Neural progenitor cell (in vitro differentiated cells): ENCODE data around the gene TLE5. TPM values are rescaled to one million over a fixed set of nuclear protein-coding genes. Genes with fewer than 3 reads are reported as not detected.
A peak's percentile ranks its signal among the peaks of the same experiment; 100 is the strongest.
"Not testable (repeated sequence)": the region's sequence is repeated elsewhere in the genome, so short reads cannot be mapped to it uniquely, and the experiment has no call there.

ENCODE experiments used
- DNase-seq: peaks from one replicate; pipeline ENCODE4 v3.0.0-alpha.2; 2016; ENCODE audit warnings: low spot score
- H2AFZ ChIP-seq: fragments of 200-600 bp; sonication (generic); replicated peaks from 2 replicates; pipeline ENCODE4 v1.6.1; 2016; ENCODE audit warnings: antibody characterized with exemption
- H3F3A ChIP-seq: fragments of 200-600 bp; sonication (generic); 2 replicates; pipeline ENCODE4 v1.6.1; 2016; ENCODE audit warnings: antibody characterized with exemption, low read depth
- H3K27ac ChIP-seq: fragments of 200-600 bp; sonication (generic); 2 replicates; pipeline ENCODE4 v1.5.1; 2016; ENCODE audit warnings: mild to moderate bottlenecking
- H3K27me3 ChIP-seq: fragments of 200-600 bp; sonication (generic); 2 replicates; pipeline ENCODE4 v1.6.1; 2016; ENCODE audit warnings: mild to moderate bottlenecking, moderate library complexity
- H3K36me3 ChIP-seq: fragments of 200-600 bp; sonication (generic); 2 replicates; pipeline ENCODE4 v1.5.1; 2016
- H3K4me1 ChIP-seq: fragments of 200-600 bp; sonication (generic); 2 replicates; pipeline ENCODE4 v1.6.1; 2016; ENCODE audit warnings: mixed run types
- H3K4me2 ChIP-seq: fragments of 200-600 bp; sonication (generic); 2 replicates; pipeline ENCODE4 v1.6.1; 2016
- H3K4me3 ChIP-seq: fragments of 200-600 bp; sonication (generic); 2 replicates; pipeline ENCODE4 v1.5.1; 2016
- H3K79me2 ChIP-seq: fragments of 200-600 bp; sonication (generic); 2 replicates; pipeline ENCODE4 v1.6.1; 2016; ENCODE audit warnings: low read depth
- H3K9ac ChIP-seq: fragments of 200-600 bp; sonication (generic); 2 replicates; pipeline ENCODE4 v1.6.1; 2016
- H3K9me3 ChIP-seq: fragments of 200-600 bp; sonication (generic); 2 replicates; pipeline ENCODE4 v1.5.1; 2016; ENCODE audit warnings: low read depth
- H4K20me1 ChIP-seq: fragments of 200-600 bp; sonication (generic); 2 replicates; pipeline ENCODE4 v1.6.1; 2016; ENCODE audit warnings: low read depth
- H3K27ac Mint-ChIP-seq: 3 replicates; pipeline ENCODE4 v1.8.0; 2021; ENCODE audit warnings: mixed read lengths
- H3K27me3 Mint-ChIP-seq: 2 replicates; pipeline ENCODE4 v1.8.0; 2022; ENCODE audit warnings: low read depth, mild to moderate bottlenecking, inconsistent platforms, moderate library complexity, mixed read lengths; ENCODE audit not compliant: insufficient read depth
- H3K36me3 Mint-ChIP-seq: 3 replicates; pipeline ENCODE4 v1.8.0; 2021; ENCODE audit warnings: mixed read lengths
- H3K4me1 Mint-ChIP-seq: 3 replicates; pipeline ENCODE4 v1.8.0; 2021; ENCODE audit warnings: mixed read lengths
- H3K4me3 Mint-ChIP-seq: 3 replicates; pipeline ENCODE4 v1.8.0; 2021; ENCODE audit warnings: mild to moderate bottlenecking, moderate library complexity, mixed read lengths
- H3K9me3 Mint-ChIP-seq: 3 replicates; pipeline ENCODE4 v1.8.0; 2020; ENCODE audit warnings: mixed read lengths
- CTCF ChIP-seq: fragments of 200-600 bp; sonication (generic); IDR thresholded peaks from 2 replicates; pipeline ENCODE4 v1.5.1; 2017; ENCODE audit warnings: antibody characterized with exemption, mild to moderate bottlenecking
- EZH2 ChIP-seq: fragments of 200-600 bp; sonication (generic); IDR thresholded peaks from 2 replicates; pipeline ENCODE4 v1.6.1; 2017; ENCODE audit warnings: antibody characterized with exemption, mild to moderate bottlenecking, moderate library complexity
- EZH2phosphoT487 ChIP-seq: fragments of 200-600 bp; sonication (generic); IDR thresholded peaks from 2 replicates; pipeline ENCODE4 v1.6.1; 2017; ENCODE audit warnings: antibody characterized with exemption
- total RNA-seq: library from RNA; depleted of rRNA; stranded (reverse); fragments of >200 nt; gene quantifications from 2 replicates; pipeline ENCODE4 v1.2.3, GENCODE V29; 2015; ENCODE audit warnings: low replicate concordance

Gene TLE5
- total RNA-seq, 1 donor from 2014 or later = 54.6 TPM

GRCh38 chr19:3053780-3054179 lies 8.5 kb downstream of the TLE5 start:
- Histone ChIP-seq H3K27me3 (no peaks in the 10 kb centered on the region), H2AFZ (no peak overlapping the region), H3F3A (peaks cover 50% of the 10 kb centered on the region), H3K9ac (no peak overlapping the region), H3K27ac (no peak overlapping the region), H3K36me3 (no peaks in the 10 kb centered on the region), H4K20me1 (peaks cover 57% of the 10 kb centered on the region), H3K79me2 (no peaks in the 10 kb centered on the region), H3K4me3 (no peak overlapping the region), H3K9me3 (no peaks in the 10 kb centered on the region), H3K4me2 (no peak overlapping the region), H3K4me1 (peaks cover 24% of the 10 kb centered on the region)
- Mint-ChIP-seq H3K27ac (no peak overlapping the region), H3K9me3 (peaks cover 2% of the 10 kb centered on the region), H3K4me3 (no peak overlapping the region), H3K36me3 (peaks cover 13% of the 10 kb centered on the region), H3K4me1 (peaks cover 30% of the 10 kb centered on the region), H3K27me3 (peaks cover 14% of the 10 kb centered on the region)
- no peak for DNase-seq
- no peak for TF ChIP-seq EZH2
- no peak for TF ChIP-seq EZH2phosphoT487
- no peak for TF ChIP-seq CTCF

GRCh38 chr19:3053218-3053621 lies 9.1 kb downstream of the TLE5 start:
- no peak overlapping the region for H3K4me3 Mint-ChIP-seq
- DNase-seq = no peak
- H3K9ac ChIP-seq = no peak overlapping the region
- peaks cover 24% of the 10 kb centered on the region for H3K4me1 ChIP-seq
- H4K20me1 ChIP-seq = peaks cover 52% of the 10 kb centered on the region
- H2AFZ ChIP-seq = no peak overlapping the region
- H3K9me3 Mint-ChIP-seq = peaks cover 2% of the 10 kb centered on the region
- no peaks in the 10 kb centered on the region for H3K79me2 ChIP-seq
- H3K27ac Mint-ChIP-seq = no peak overlapping the region
- no peak overlapping the region for H3K4me3 ChIP-seq
- TF ChIP-seq CTCF = no peak
- no peak for TF ChIP-seq EZH2phosphoT487
- no peak for TF ChIP-seq EZH2
- H3K36me3 ChIP-seq = no peaks in the 10 kb centered on the region
- H3K4me2 ChIP-seq = no peak overlapping the region
- H3K27me3 ChIP-seq = peaks cover 2% of the 10 kb centered on the region
- peaks cover 45% of the 10 kb centered on the region for H3F3A ChIP-seq
- peaks cover 29% of the 10 kb centered on the region for H3K4me1 Mint-ChIP-seq
- H3K9me3 ChIP-seq = no peaks in the 10 kb centered on the region
- H3K27me3 Mint-ChIP-seq = peaks cover 14% of the 10 kb centered on the region
- no peak overlapping the region for H3K27ac ChIP-seq
- peaks cover 13% of the 10 kb centered on the region for H3K36me3 Mint-ChIP-seq

- not testable (repeated sequence) for H3K27me3 ChIP-seq, H3K36me3 ChIP-seq, H3K9ac ChIP-seq, H3K9me3 ChIP-seq, H3K79me2 ChIP-seq, H3K36me3 Mint-ChIP-seq, H3K27ac Mint-ChIP-seq, H3K4me2 ChIP-seq, H3K9me3 Mint-ChIP-seq, H3K27ac ChIP-seq, H3K4me3 Mint-ChIP-seq, DNase-seq, H2AFZ ChIP-seq, H3K4me3 ChIP-seq
- H3K4me1 Mint-ChIP-seq = peaks cover 23% of the 10 kb centered on the region
- peaks cover 16% of the 10 kb centered on the region for H3K4me1 ChIP-seq
- peaks cover 29% of the 10 kb centered on the region for H3K27me3 Mint-ChIP-seq
- peaks cover 29% of the 10 kb centered on the region for H4K20me1 ChIP-seq
- peaks cover 47% of the 10 kb centered on the region for H3F3A ChIP-seq
Observed at GRCh38 chr19:3050016-3050415, 12.3 kb downstream of the TLE5 start.

GRCh38 chr19:3049089-3049488 lies 13.2 kb downstream of the TLE5 start:
- Histone ChIP-seq H3K79me2 (no peaks in the 10 kb centered on the region), H3F3A (peaks cover 45% of the 10 kb centered on the region), H3K4me3 (no peak overlapping the region), H3K27ac (no peak overlapping the region), H2AFZ (no peak overlapping the region), H3K9ac (no peak overlapping the region), H3K4me2 (no peak overlapping the region), H3K4me1 (peaks cover 16% of the 10 kb centered on the region), H3K27me3 (peaks cover 3% of the 10 kb centered on the region), H3K36me3 (no peaks in the 10 kb centered on the region), H3K9me3 (no peaks in the 10 kb centered on the region), H4K20me1 (peaks cover 19% of the 10 kb centered on the region)
- no peaks in the 10 kb centered on the region for H3K36me3 Mint-ChIP-seq
- TF ChIP-seq CTCF (no peak), EZH2phosphoT487 (no peak), EZH2 (no peak)
- DNase-seq = no peak
- peaks cover 2% of the 10 kb centered on the region for H3K9me3 Mint-ChIP-seq
- peaks cover 16% of the 10 kb centered on the region for H3K4me1 Mint-ChIP-seq
- peak overlapping the region; percentile 77 for H3K4me3 Mint-ChIP-seq
- H3K27ac Mint-ChIP-seq = no peak overlapping the region
- H3K27me3 Mint-ChIP-seq = peaks cover 38% of the 10 kb centered on the region
